Activated CD8-positive, alpha-beta memory T cell treated with anti-CD3 and anti-CD28 coated beads, Interleukin-2, amount 10 ng/mL, durations not matched to agents 7 days and 5 days (primary cell): Measurements from ENCODE around the gene NCKAP5. TPM values are rescaled to one million over a fixed set of nuclear protein-coding genes. Genes with fewer than 3 reads are reported as not detected.

Experiments
- ATAC-seq: fragments of 150-1000 bp; cut with Tn5 transposase; one replicate; pipeline ENCODE4 v1.10.0; 2021; ENCODE audit warnings: moderate library complexity
- CTCF ChIA-PET: fragments of 350-600 bp; sonication (Branson Sonifier 250); formaldehyde crosslinking; loops from one replicate; lab custom pipeline; 2021; ENCODE audit warnings: antibody characterized with exemption; lab: Charles Lee
- DNase-seq: peaks from one replicate; pipeline ENCODE4 v3.0.0-alpha.2; 2020
- H3K27ac Mint-ChIP-seq: one replicate; pipeline ENCODE4 v1.8.0; 2021; ENCODE audit warnings: mild to moderate bottlenecking, mixed read lengths
- H3K27me3 Mint-ChIP-seq: one replicate; pipeline ENCODE4 v1.8.0; 2021; ENCODE audit warnings: mixed read lengths
- H3K36me3 Mint-ChIP-seq: one replicate; pipeline ENCODE4 v1.8.0; 2021; ENCODE audit warnings: mild to moderate bottlenecking, mixed read lengths
- H3K4me1 Mint-ChIP-seq: one replicate; pipeline ENCODE4 v1.8.0; 2021; ENCODE audit warnings: mixed read lengths
- H3K4me3 Mint-ChIP-seq: one replicate; pipeline ENCODE4 v1.8.0; 2021; ENCODE audit warnings: mild to moderate bottlenecking, moderate library complexity, mixed read lengths
- H3K9me3 Mint-ChIP-seq: one replicate; pipeline ENCODE4 v1.8.0; 2022; ENCODE audit warnings: low read depth, mixed read lengths
- total RNA-seq, 2 experiments: library from RNA; stranded (reverse); gene quantifications; one replicate each; pipeline ENCODE4 v1.2.3, GENCODE V29; 2021

Gene NCKAP5
- total RNA-seq, 2 experiments from 2014 or later, result not detected

DNA sequence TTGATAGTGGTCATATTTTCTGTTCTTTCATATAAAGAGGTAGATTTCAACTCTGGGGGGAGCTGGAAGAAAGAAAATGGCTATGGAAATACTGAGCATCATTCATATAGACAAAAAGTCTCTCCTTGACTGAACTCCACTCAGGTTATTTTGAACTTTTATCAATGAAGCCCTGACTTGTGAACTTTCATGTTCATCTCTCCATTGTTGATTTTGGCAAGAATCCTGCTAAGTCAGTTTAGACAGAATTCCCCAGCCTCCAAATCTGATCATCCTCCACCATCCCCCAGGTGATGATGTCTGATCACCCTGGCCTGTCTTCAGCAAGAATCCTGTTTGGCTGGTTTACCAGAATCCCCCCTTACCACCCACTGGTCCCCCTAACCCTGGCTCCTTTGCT lies 395.0 kb downstream of the NCKAP5 start:
- no peak for DNase-seq
- no peak overlapping the region for H3K4me3 Mint-ChIP-seq
- CTCF ChIA-PET, result no interaction called here
- no peak overlapping the region for H3K27ac Mint-ChIP-seq
- H3K36me3 Mint-ChIP-seq, result no peaks in the 10 kb centered on the region
- no peaks in the 10 kb centered on the region for H3K27me3 Mint-ChIP-seq
- no peaks in the 10 kb centered on the region for H3K4me1 Mint-ChIP-seq
- no peaks in the 10 kb centered on the region for H3K9me3 Mint-ChIP-seq
- ATAC-seq, result no peak

DNA sequence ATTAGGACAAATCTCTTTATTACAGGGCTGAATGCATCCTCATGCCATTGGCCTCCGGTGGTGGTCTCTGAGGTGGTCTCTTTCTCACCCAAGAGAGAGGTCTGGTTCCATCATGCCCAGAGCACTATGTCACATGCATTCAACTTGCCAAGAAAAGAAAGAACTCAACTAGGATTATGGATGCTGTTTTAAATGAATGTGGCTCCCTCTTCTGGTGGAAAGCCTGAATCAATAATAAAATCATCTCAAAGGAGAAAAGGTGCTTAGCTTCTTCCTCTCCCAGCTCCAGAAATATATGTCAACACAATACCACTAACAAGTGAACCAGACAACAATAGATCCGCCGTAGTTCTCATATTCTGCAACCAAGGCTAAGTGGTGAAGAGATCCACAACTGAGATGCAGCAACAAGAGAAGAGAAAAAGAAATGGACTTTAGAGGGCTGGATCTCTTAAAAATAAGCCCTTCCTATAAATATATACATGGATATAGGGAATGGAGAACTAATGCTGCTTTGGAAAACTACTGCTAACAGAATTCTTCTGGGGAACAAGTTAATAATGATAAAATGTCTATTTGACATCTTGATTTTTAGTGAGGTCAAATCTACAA lies 396.8 kb downstream of the NCKAP5 start:
- CTCF ChIA-PET, result no interaction called here
- Mint-ChIP-seq H3K9me3 (no peaks in the 10 kb centered on the region), H3K4me3 (no peak overlapping the region)

DNA sequence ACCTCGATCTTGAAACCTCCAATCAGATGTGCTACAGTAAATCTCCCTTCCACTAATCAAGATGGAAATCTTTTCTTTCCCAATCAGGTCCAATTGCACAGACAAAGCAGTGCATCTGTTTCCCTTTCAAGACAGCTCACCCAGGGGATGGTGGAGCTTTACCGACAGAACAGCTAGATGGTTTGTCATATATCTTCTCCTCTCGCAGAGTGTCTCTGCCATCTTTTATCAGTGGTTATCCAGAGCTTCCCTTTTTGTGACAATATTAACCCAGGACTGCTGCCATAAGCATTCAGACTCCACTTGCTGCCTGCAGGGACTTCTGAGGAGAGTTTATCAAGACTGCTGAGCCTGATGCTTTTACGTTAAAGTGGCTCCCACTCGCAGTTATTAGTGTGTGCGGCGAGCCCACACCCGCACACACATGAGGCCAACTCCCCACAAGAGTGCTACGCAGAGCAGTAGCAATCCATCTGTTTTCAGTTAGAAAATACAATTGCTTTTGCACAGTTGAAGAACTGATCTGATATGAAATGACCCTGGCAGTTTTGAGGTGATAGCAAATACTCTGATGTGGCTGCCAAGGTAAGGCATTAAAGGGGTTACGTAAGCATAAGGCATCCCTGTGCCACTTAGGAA lies 398.9 kb downstream of the NCKAP5 start:
- Mint-ChIP-seq H3K9me3 (no peaks in the 10 kb centered on the region), H3K36me3 (no peaks in the 10 kb centered on the region), H3K27ac (no peak overlapping the region), H3K4me3 (no peak overlapping the region), H3K4me1 (no peaks in the 10 kb centered on the region), H3K27me3 (no peaks in the 10 kb centered on the region)
- CTCF ChIA-PET, result no interaction called here
- ATAC-seq (no peak), DNase-seq (no peak)

More for the DNA sequence above, 396.8 kb downstream of the NCKAP5 start:
- Mint-ChIP-seq H3K27me3 (no peaks in the 10 kb centered on the region), H3K36me3 (no peaks in the 10 kb centered on the region), H3K4me1 (no peaks in the 10 kb centered on the region), H3K27ac (no peak overlapping the region)
- DNase-seq (no peak), ATAC-seq (no peak)

- Mint-ChIP-seq H3K36me3 (no peaks in the 10 kb centered on the region), H3K4me1 (no peaks in the 10 kb centered on the region), H3K27me3 (no peaks in the 10 kb centered on the region), H3K9me3 (no peaks in the 10 kb centered on the region), H3K4me3 (no peak overlapping the region), H3K27ac (no peak overlapping the region)
- no peak for ATAC-seq
- no peak for DNase-seq
- CTCF ChIA-PET, result no interaction called here
Measured at GRCh38 chr2:133167990-133168389, 400.3 kb downstream of the NCKAP5 start.

DNA sequence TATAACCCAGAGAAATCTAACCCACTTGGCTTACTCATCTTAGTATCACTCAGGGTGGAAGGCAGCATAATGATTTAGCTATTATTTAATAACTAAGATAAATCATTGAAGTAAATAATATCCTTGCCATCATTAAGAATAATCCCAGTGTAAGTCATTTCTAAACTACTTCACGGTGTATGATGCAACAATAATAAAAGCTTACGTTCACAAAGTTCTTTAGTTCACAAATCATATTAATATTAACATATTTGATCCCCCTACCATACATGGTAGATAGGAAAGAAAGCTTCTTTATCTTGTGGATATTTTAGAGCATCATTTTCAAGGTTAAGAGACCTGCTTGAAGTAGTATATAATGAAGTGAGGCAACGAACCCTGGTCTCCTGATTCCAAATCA lies 401.0 kb downstream of the NCKAP5 start:
- ATAC-seq, result no peak
- Mint-ChIP-seq H3K27ac (no peak overlapping the region), H3K36me3 (no peaks in the 10 kb centered on the region), H3K4me3 (no peak overlapping the region), H3K27me3 (no peaks in the 10 kb centered on the region), H3K9me3 (no peaks in the 10 kb centered on the region), H3K4me1 (no peaks in the 10 kb centered on the region)
- CTCF ChIA-PET, result no interaction called here
- DNase-seq, result no peak

DNA sequence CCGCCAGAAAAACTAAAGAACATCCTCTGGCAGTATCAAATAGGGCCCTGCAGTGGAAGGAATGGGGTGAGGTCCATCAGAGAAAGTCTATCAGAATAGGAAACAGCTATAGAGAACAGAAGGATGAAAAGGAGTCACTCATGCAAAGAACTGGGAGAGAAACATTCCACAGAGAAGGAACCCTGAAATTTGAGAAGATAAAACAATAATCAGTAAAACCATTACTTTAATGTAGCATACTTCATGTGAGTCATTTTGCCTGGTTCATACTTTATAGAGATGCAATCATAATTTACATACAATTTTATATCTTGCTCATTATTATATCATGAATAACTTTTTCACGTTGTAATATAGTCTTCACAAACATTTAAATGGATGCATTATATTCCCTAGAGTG lies 402.2 kb downstream of the NCKAP5 start:
- Mint-ChIP-seq H3K27me3 (no peaks in the 10 kb centered on the region), H3K36me3 (no peaks in the 10 kb centered on the region), H3K9me3 (no peaks in the 10 kb centered on the region), H3K4me3 (no peak overlapping the region), H3K4me1 (no peaks in the 10 kb centered on the region), H3K27ac (no peak overlapping the region)
- no peak for DNase-seq
- ATAC-seq, result no peak
- CTCF ChIA-PET, result no interaction called here

- CTCF ChIA-PET, result no interaction called here
- H3K9me3 Mint-ChIP-seq, result no peaks in the 10 kb centered on the region
- no peaks in the 10 kb centered on the region for H3K27me3 Mint-ChIP-seq
- no peak overlapping the region for H3K27ac Mint-ChIP-seq
- ATAC-seq (no peak), DNase-seq (no peak)
- no peaks in the 10 kb centered on the region for H3K36me3 Mint-ChIP-seq
- H3K4me3 Mint-ChIP-seq, result no peak overlapping the region
- H3K4me1 Mint-ChIP-seq, result no peaks in the 10 kb centered on the region
Measured at GRCh38 chr2:133163111-133163510, 405.2 kb downstream of the NCKAP5 start.

DNA sequence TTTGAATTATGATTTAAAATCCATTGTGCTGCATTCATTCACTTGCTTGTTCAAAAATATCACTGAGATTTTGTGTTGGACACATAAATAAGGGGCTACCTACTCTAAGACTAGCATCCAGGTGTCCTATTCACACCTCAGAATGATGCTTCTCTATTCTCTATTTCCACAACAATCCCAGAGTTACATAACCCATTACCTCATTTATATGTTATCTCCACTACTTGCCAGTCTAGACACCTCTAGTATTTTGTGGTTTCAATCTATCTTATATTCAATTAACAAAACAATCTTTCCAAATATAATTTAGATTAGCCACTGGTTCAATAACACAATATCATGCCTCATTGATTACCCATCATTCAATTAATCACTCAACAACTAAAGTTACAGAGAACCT lies 409.8 kb downstream of the NCKAP5 start:
- CTCF ChIA-PET, result no interaction called here
- no peak overlapping the region for H3K27ac Mint-ChIP-seq
- no peaks in the 10 kb centered on the region for H3K4me1 Mint-ChIP-seq

GRCh38 chr2:133158024-133158423 lies 410.2 kb downstream of the NCKAP5 start:
- no peaks in the 10 kb centered on the region for H3K9me3 Mint-ChIP-seq
- no peak for DNase-seq
- no peak for ATAC-seq
- CTCF ChIA-PET, result no interaction called here
- H3K4me1 Mint-ChIP-seq, result no peaks in the 10 kb centered on the region
- H3K36me3 Mint-ChIP-seq, result no peaks in the 10 kb centered on the region
- no peak overlapping the region for H3K27ac Mint-ChIP-seq
- H3K27me3 Mint-ChIP-seq, result no peaks in the 10 kb centered on the region
- no peak overlapping the region for H3K4me3 Mint-ChIP-seq

More for the DNA sequence above, 409.8 kb downstream of the NCKAP5 start:
- ATAC-seq, result no peak
- no peak for DNase-seq
- no peaks in the 10 kb centered on the region for H3K9me3 Mint-ChIP-seq
- no peak overlapping the region for H3K4me3 Mint-ChIP-seq
- H3K36me3 Mint-ChIP-seq, result no peaks in the 10 kb centered on the region
- H3K27me3 Mint-ChIP-seq, result no peaks in the 10 kb centered on the region

DNA sequence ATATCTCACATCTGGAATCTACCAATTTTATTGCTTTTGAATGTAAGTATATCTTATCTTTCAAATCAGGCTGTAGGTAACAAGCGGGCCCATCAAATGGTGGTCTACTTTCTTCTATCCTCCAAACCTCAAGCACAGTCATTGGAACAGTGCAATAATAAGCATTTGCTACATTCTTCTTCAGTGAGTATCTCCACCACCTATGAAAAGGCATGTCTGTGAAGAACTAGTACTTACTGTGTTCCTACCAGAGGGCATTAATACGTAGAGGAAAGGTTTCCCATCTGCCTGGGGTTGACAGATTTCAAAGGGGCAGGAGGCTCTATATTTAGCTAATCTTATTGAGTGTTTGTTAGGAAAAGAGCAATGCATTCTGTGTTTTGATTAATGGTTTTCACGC lies 411.1 kb downstream of the NCKAP5 start:
- Mint-ChIP-seq H3K27me3 (no peaks in the 10 kb centered on the region), H3K9me3 (no peaks in the 10 kb centered on the region)
- no peak for ATAC-seq

DNA sequence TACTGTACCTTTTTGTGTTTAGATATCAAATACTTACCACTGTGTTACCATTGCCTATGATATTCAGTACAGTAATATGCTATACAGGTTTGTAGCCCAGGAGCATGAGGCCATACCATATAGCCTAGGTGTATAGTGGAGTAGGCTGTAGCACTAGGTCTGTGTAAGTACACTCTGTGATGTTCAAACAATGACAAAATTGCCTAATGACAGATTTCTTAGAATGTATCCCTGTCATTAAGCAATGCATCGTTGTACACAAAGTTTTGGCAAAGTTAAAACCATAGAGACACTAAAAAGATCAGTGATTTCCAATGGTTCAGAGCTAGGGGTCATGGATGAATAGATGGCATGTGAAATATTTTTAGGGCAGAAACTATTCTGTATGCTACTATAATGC lies 415.5 kb downstream of the NCKAP5 start:
- Mint-ChIP-seq H3K4me1 (no peaks in the 10 kb centered on the region), H3K27me3 (no peaks in the 10 kb centered on the region), H3K27ac (no peak overlapping the region), H3K36me3 (no peaks in the 10 kb centered on the region), H3K9me3 (no peaks in the 10 kb centered on the region), H3K4me3 (no peak overlapping the region)
- ATAC-seq, result no peak
- CTCF ChIA-PET, result no interaction called here
- DNase-seq, result no peak

More for the DNA sequence above, 411.1 kb downstream of the NCKAP5 start:
- H3K4me3 Mint-ChIP-seq, result no peak overlapping the region
- H3K4me1 Mint-ChIP-seq, result no peaks in the 10 kb centered on the region
- CTCF ChIA-PET, result no interaction called here
- H3K27ac Mint-ChIP-seq, result no peak overlapping the region
- H3K36me3 Mint-ChIP-seq, result no peaks in the 10 kb centered on the region
- DNase-seq, result no peak

GRCh38 chr2:133148187-133148586 lies 420.1 kb downstream of the NCKAP5 start:
- DNase-seq (no peak), ATAC-seq (no peak)
- Mint-ChIP-seq H3K36me3 (no peaks in the 10 kb centered on the region), H3K27ac (no peak overlapping the region), H3K4me3 (no peak overlapping the region), H3K27me3 (no peaks in the 10 kb centered on the region), H3K4me1 (no peaks in the 10 kb centered on the region), H3K9me3 (no peaks in the 10 kb centered on the region)
- CTCF ChIA-PET, result no interaction called here

DNA sequence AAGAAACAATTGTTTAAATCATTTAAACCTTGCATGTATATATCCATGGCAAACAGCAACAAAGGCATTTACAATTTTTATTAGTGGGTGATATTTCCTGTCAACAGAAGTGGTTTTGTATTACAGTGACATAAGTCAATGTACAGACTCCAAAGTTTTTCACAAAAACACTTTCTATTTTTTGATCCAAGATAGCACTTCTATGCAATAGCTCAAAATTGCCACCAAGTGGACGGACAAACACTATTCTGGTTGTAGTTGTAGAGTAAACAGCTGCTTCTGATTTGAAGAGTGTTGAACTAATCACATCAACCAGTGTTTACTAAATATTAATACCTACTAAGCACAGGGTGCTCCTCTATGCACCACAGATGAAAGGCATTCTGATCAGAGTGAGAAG lies 421.4 kb downstream of the NCKAP5 start:
- Mint-ChIP-seq H3K4me3 (no peak overlapping the region), H3K36me3 (no peaks in the 10 kb centered on the region), H3K9me3 (no peaks in the 10 kb centered on the region), H3K4me1 (no peaks in the 10 kb centered on the region), H3K27me3 (no peaks in the 10 kb centered on the region), H3K27ac (no peak overlapping the region)
- DNase-seq (no peak), ATAC-seq (no peak)
- CTCF ChIA-PET, result no interaction called here

DNA sequence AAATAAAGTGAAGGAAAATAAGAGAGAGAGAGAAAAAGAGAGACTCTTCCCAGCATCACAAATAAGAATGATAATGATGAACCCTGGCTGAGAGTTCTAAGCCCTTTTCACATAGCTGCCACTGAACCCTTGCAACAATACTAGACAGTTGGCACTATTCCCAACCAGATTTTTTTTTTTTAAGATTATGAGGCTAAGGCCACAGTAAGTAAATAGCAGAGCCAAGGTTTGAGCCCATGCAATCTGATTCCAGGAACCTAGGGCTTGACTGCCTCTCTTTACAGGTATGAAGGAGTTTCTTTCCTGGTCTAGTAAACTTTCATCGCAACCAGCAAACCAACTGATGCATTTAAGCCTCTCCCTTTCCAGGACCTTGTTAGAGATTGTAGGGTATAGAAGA lies 424.6 kb downstream of the NCKAP5 start:
- no peaks in the 10 kb centered on the region for H3K4me1 Mint-ChIP-seq

More for the DNA sequence above, 424.6 kb downstream of the NCKAP5 start:
- no peak for DNase-seq
- Mint-ChIP-seq H3K27ac (no peak overlapping the region), H3K36me3 (no peaks in the 10 kb centered on the region), H3K9me3 (no peaks in the 10 kb centered on the region), H3K4me3 (no peak overlapping the region), H3K27me3 (no peaks in the 10 kb centered on the region)
- ATAC-seq, result no peak
- CTCF ChIA-PET, result no interaction called here
